Activated CD8-positive, alpha-beta memory T cell treated with anti-CD3 and anti-CD28 coated beads, Interleukin-2, amount 50 U/mL, for 4 hours (primary cell): ENCODE measurements around the gene DPF3.

Source experiments
- DNase-seq: peaks from one replicate; pipeline ENCODE4 v3.0.0-alpha.2; 2020

DPF3 gene

DNA sequence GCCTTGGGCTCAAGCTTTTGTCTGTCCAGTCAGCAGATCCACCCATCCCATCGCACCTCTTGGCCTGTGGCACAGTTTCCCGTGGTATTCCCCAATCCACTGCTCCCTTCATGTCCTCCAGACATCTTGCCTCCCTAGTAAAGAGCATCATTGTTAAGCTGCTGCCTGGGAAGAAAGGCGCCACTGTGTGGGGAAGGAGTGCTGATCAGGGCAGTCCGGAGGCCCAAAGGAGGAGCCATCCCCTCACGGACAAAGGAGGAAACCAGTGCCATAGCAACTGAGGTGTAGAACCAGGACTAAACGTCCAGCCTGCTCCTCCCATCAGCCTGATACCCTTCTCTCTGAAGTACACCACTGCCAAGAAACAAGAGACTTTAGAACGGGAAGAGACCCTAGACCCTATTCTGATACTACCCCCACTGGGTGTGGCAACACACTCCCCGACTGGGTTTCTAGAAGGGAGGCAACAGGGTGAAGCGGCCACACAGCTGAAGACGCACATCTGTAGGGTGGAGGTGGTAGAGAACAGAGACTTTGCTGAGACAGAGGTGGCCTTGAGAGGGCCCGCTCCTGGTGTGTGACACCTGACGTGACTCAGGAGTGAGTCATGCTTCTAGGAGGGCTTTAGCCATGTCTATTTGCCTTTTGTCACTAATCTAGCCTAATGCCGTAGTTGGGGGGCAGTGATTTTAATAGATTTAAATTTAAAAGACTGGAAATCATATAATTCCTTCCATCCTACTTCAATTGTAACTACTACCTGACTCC, 185.0 kb downstream of the DPF3 start:
- DNase-seq: no peak

DNA sequence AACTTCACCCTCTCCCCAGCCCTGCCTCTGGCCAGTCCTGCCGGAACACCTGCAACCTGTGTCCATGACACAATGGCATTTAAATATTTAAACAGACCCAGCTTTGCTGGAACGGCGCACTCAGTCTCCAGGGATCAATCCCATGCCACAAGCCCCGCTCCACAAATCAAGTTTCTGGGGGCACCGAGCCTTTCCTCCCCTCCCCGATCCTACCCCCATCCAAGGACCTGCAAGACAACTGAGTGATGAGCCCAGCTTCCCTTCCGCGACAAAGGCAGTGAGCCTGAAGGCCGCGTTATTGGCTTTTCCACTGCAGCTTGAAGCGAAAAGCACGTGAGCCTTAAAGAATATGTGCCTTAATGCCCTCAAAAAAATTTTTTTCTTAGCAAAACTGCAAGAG, 185.7 kb downstream of the DPF3 start:
- no peak for DNase-seq

DNA sequence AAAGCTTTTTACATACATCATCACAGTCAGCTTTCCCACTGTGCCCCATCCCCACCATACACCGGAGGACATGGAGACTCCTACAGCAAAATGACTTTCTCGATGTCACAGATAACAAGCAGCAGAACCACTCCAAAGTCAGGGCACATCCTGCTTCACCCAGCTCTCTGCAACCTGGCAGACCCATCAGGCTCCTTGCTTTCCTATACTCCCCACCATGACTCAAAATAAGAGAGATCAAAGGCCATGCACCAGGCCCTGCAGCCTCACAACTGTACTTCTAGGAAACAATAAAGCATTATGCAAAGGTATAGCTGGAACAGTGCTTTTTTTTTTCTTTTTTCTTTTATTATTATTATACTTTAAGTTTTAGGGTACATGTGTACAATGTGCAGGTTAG, 187.4 kb downstream of the DPF3 start:
- DNase-seq: no peak

DNA sequence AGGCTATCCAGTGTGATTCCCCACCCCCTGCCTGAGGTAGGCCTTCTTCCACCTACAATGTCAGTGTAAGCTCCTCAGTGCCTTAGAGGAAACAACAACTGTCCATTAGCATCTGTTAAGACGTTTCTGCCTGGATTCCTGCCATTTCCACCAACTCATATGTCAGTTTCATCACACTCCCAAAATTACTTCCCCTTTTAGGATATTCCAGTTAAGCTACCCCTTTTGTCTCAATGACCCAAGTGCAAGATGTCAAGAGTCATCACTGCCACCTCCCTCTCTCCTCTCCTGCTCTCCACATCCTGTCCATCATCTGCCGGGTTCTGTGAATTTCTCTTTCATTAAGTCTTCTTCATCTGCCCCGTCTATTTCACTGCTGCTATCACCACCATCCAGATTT, 189.4 kb downstream of the DPF3 start:
- no peak for DNase-seq

DNA sequence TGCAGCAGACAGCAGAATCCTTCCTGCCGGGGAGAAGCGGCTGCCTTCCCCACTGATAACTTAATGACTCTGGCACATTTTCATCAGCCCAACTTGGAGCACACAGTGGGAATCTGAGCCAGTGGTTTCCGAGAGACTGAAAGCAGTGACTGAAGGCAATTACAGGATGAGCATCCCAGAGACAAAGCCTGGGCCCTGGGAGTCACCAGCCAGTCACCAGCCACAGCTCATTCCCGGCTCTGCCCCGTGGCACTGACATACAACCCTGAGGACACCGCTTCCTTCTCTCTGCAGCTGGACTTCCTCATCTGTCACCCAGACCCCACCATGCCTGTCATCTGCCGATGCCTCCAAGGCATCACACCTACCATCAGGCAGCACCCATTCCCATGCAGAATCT, 192.3 kb downstream of the DPF3 start:
- no peak for DNase-seq

DNA sequence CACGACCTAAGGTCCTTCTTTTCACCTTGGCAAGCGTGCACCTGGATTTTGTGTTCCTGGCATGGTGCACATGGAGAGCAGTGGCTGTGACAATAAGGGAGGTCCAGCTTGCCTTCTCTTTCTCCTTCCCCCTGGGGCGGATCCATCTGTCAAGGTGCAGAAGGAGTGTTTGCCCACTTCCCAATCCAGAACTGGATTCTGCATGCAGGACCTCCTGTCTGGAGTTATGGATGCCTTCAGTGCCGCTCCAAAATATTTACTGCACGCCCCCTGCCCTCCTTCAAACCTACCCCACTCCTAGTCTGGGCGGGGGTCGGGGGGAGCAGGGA, 192.7 kb downstream of the DPF3 start:
- no peak for DNase-seq

DNA sequence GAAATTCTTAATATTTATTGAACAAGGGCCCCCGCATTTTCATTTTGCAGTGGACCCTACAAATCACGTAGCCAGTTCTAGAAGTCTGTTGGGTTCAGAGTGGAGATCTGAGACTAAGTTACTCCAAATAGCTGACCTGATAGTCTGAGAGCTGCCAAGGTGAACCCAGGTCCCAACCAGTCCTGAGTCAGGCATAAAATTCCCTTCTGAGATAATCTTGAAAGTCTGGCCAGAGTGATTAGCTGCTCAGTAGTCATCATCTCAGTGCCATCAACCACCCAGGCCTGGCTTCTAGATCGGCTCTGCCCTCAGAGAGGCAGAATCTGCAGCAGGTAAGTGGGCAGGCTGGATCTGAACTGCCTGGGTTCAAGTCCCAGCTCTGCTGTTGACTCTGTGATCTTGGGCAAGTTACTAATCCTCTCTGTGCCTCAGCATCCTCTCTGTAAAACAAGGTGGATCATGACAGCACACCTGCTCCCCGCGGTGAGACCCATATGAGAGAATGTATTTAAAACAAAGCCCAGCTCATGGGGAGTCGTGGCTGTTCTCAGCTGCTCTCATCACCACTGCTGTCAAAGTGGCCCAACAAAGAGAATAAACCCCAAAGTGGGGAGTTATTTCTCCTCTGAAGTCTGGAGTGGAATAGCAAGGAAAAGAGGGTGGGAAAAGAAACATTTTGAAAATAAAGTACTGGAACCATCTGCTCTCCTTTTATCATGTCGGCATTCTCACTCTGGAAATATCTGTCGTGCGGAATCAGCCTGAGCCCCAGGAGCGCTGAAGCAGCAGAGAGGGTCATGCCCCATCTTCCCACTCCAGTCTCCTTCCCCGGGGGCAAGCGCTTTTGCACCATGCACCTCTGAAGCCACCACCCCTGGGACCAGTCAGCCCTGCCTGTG, 193.3 kb downstream of the DPF3 start:
- no peak for DNase-seq

DNA sequence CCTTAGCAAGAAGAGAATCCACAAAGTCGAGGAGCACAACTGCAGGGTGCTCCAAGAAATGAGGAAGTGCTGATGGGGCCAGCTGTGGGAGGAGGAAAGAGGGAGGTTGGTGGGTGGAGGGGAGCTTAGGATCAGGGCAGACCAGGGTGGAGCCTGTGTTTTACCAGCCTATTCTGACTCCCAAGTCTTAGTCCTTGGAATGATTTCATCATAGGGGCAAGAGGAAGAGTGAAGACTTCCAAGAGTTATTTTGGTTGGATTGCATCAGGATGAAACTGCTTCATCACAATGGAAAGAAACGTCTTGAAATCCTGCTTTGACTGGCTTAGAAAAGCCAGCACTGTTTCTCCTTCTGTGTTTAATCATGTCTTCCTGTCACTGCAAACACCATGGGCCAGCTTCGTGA, 194.0 kb downstream of the DPF3 start:
- DNase-seq: no peak

DNA sequence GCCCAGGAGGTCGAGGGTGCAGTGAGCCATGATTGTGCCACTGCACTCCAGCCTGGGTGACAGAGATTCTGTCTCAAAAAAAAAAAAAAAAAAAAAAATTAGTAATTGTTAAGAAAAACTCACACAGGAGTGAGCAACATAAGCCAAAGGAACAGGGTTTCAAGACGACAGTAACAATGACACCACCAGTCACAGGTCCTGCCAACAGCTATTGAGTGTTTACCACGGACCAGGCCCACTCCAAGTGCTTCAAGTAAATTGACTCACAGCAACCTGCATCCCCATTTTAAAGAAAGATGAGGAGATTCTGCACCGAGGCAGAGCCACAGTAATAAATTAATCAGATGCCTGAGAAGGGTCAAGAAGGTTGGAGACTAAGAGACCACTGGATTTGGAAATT, 194.5 kb downstream of the DPF3 start:
- no peak for DNase-seq

DNA sequence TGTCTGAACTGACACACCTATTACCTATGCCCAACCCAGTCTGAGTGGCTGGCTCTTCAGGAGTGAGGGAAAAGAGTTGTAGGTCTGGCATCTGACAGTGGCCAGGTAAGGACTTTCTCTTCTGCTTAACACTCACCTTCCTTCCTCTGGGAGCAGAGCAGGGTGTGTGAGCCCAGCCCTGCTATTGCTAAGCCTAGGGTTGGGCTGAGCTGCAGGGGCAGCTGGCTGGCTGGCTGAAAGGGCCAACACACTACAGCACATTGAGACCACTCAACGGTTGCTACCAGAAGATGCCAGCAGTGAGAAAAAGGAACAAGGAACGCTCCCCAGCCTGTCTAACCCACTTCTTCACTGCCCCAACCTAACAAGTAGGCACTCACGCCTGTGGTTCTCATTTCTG, 201.2 kb downstream of the DPF3 start:
- DNase-seq: no peak

DNA sequence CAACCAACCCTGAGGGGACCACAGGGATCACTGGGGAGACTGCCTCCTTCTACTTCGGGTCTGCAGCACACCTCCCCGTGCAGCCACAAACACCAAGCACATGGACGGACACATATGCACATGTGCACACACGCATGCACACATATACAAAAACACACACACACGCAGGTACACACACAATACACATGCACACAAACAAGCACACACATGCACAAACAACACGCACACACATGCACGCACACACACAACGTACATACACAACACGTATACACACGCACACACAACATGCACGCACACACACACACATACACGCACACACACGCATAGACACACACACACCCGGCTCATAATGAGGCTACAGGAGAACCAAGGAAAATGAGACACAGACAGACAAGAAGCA, 203.6 kb downstream of the DPF3 start:
- DNase-seq: no peak

DNA sequence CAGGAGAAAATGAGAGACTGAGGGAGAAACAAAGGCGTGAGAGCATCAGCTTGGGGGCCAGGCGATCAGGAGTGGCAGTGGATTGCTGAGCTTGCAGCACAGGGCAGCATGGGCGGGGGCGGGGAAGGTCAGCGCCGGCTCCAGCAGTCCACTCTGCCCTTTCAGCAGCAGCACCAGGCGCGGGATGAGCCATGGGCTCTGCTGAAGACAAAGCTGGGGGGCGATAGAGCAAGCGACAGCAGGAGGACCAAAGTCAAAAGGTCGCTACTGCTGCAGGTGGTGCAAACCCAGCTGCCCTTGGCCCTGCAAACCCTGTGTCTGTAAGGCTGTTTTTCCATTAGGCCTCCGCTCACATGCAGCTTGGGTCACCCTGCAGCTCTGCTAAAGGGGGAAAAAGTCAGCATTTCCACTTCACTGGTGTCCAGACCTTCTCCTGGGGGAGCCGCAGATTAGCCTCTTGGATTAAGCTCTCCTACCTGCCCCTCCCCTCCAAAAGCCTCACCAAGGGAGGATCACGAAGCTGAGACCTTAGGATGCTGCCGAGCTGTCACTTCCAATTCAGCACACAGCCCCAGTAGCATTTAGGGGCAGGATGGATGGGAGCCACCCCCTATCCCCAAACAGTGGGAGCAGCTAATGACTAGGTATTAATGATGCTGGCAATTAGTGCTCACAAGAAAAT, 204.8 kb downstream of the DPF3 start:
- no peak for DNase-seq

DNA sequence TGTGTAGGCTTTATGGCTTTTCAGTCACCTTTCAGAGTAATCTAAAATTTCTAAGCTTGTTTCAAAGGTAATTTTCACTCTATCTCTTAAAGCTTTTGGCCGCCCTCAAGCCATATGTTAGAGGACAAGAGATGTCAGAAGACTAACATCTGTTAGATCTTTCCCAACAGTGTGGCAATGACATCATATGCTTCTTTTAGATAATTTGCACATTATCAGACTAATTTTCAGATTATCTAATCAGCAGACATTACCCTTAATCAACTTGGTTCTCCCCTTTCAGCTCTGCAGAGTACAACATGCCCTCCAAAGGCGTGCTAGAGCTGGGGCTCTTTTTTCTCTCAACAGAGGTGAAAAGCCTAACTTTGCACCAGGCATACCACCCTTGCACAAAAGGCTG, 207.1 kb downstream of the DPF3 start:
- no peak for DNase-seq

DNA sequence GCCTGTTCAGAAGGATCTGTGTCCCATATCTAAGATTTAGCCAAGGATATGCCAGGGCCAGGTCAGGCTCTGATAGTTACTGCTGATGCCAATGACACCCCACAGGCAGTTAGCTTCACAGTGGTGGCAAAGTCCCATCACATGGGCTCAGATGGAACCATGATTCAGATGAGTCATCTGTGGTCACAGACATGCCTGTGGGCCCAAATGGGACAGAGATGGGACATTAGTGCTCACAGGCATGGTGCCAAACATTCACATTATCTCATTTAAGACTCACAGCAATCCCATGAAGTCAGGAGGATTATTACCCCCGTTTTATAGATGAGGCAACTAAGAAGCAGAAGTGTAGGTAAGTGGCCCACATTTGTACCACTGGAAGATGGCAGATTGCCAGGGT, 207.8 kb downstream of the DPF3 start:
- DNase-seq: no peak

DNA sequence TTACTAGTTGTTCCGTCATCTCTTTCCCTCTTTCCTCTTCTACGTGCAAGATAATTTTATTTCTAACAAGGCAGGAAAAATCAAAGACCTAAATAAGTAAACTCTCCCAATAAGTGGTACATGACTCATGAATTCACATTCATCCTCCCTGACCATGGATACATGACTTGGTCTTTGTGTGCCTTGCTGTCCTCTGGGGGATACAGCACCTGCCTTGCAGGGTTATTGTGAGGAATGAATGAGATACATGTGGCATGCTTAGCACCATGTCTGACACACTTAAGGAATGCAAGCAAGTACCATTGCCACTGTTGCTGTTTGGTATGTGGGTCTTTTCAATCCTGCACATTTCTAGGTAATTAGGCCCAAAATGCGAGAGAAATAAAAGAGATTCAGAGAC, 208.4 kb downstream of the DPF3 start:
- no peak for DNase-seq

DNA sequence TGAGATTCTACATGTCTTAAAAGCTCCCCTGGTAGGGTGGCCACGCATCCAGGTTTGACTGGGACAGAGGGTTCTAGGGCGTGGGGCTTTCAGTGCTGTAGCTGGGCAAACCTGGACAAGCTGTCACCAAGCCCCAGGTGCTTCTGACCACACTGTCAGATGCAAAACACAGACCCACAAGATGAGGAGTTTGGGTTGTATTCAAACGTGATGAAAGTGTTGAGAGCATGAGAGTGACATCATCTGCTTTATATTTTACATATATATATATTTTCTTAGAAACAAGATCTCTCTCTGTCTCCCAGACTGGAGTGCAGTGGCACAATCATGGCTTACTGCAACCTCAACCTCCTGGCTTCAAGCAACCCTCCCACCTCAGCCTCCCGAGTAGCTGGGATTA, 210.1 kb downstream of the DPF3 start:
- no peak for DNase-seq

DNA sequence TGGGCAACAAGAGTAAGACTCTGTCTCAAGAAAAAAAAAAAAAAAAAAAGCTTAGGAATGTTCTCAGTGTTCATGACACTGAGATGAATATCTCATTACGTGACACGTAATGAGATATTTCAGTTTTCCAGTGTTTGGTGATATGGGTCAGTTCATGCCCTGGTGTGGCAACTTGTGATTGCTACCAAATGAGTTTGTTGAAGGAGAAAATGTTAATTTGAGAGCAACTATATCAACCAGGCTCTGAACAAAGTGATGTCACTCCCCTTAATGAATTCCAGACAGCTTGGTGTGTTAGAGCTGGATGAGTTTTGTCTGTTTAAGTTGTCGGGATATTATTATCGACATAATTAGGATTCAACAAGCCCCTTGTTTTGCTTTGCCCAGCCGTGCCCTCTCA, 211.7 kb downstream of the DPF3 start:
- DNase-seq: no peak

DNA sequence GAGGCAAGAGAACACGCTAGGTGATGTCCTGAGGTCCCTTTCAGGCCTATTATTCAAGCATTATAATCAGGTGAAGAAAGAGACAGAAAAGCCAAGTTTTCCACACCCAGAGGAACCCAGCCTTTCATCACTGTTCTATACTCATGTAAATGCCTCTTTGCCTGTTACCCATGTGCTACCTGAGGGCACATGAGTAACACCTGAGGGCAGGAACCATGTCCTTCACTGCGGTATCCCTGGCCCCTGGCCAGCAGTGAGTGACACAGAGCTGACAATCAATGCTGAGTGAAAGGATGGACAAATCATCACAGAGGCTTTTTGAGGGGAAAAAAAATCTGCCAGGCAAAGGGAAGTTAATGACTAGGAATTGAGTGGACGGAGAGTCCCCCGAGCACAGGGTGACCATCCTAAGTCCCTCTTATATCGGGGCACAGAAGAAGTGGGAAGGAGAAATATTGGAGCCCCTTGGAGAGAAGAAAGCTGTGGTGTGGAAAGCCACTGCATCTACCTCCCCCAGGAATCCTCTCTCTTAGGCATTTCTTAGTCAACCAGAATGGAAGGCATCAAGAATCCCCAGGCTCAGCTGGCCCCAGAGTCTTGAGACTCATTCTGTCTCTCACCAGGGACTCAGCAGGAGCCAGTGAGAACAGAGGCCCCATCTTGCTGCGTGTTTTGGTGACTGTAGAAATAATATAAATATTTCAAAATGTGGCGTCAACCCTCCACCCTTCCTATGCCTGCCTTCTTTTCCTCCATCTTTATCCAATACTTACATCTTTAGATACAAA, 212.9 kb downstream of the DPF3 start:
- DNase-seq: no peak

DNA sequence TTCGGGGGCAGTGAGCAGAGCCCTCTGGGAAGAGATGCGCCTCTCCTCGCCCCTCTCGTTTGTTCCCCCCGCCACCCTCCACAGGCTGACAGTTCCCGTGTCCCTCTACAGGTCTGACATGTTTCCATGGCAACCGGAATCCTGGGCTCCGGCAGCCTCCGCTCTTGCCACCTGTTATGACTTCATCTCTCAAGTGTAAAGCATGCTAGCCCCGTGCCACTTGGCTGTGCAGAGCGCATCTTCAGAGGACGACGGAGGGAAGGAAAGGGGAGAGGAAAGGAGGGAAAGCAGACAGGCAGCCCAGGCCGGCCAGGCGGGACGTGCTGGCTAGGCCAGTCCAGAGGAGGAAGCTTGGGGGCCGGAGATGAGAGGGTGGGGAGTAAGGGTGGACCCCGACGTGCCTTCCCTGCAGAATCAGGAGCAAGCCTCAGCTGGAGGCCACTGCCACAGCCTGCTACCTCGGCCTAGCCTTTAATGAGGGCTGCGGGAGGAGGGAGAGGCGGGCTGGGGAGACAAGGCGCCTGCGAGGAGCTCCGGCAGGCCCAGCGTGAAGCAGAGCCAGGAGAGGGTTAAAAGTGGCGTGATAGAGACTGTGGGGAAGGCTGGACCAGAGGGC, 214.3 kb downstream of the DPF3 start:
- DNase-seq: no peak

DNA sequence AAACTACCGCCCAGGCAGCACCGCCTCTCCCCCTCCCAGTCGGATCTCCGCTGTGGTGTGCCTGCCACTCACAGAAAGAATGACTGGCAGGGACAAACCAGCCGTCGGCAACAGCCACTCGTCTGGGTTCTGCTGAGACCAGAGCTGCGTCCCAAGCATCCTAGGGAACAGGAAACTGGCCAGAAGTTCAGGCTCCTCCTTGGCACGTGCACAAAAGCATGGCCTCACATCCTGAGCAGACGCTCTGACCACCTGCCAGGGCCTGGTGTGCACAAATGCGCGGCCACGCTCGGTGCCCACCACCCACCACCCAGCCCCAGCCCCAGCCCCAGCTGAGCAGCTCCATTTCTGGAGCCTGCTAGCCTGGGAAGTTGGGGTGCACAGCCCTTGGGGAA, 214.8 kb downstream of the DPF3 start:
- no peak for DNase-seq

DNA sequence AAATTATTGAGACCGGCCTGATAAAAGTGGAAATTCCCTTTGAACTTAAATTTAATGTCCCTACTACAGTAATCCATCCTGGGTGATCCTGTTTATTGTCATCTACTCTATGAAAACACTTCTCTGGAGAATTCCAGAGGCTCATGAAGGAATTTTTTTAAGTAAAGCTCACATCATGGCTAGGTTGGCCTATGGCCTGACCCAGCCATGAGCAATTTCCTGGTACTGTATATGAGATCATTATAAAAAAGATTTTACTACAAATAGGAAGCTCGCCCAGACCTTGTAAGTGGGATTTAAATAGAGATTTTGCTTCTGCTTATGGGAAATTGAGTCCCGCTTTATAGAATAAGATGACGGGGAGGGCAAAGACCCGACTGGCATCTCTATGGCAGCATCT, 215.5 kb downstream of the DPF3 start:
- no peak for DNase-seq

DNA sequence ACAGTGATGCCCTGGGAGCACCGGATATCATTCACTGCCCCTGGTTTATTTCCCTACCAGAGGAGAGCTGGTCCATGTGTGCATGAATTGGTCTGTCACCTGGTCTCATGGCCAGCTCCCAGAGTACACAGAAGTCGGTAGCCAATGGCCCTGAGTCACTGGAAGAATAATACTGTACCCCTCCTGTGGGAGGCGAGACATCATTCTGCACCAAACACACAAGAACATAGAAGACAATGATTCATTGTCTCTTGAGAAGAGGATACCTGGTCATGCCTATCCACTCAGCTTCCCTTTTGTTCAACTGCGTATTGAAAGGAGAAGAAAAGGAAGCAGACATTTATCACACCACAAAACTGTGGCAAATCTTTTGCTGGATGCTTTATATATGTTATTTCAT, 216.2 kb downstream of the DPF3 start:
- DNase-seq: no peak

DNA sequence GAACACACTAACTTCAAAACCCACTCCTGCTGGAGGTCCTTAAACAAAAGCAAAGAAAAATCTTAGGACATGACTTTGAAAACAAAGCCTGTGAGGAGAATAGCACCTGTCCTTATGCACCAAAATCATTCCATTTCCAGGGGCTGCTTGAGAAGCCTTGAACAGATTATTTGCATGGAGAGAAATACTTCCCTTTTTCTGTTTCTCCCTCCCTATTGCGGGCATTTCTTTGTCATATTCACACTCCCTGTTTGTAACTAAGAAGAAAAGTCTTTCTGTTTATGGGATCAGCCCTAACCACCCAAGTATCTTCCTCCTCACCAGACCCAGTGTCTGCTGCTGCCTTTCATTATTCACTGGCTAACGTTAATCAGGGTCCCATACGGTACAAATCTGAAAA, 218.8 kb downstream of the DPF3 start:
- DNase-seq: no peak
